SU-DHL-6 (cell line): ENCODE results near the gene PDE3B.

Source experiments
- EZH2phosphoT487 ChIP-seq: fragments of 200-600 bp; sonication (generic), shearing (Covaris generic); conservative IDR thresholded peaks from 2 replicates; pipeline ENCODE4 v1.6.1; 2018; ENCODE audit warnings: mild to moderate bottlenecking, antibody characterized with exemption, low read length, moderate library complexity, mixed read lengths
- TF ChIP-seq, protein P1 (sequence below): fragments of 200-600 bp; sonication (generic); IDR thresholded peaks from one replicate; pipeline ENCODE4 v1.5.1; 2017; ENCODE audit warnings: antibody characterized with exemption, mild to moderate bottlenecking, low read length, moderate library complexity; ENCODE audit not compliant: insufficient read depth, poor library complexity, severe bottlenecking

DNA sequence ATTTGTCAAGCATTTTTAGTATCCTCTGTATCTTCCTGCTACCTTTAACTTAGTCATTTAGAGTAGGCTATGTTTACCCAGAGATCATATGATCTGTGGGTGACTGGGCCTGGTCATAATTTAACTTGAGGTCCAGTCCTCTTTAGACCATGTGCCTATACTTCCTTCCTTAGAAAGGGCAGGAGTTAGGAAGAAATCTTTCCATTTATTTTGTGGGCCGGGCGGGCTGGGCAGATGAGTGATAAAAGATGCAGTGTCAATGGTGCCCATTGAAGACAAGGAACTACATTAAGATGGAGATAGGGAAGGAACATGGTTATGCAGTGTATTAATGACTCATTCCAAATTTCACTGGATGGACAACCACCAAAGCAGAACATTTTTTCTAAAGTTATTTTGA, 30.9 kb upstream of the PDE3B start:
- TF ChIP-seq, protein P1, sequence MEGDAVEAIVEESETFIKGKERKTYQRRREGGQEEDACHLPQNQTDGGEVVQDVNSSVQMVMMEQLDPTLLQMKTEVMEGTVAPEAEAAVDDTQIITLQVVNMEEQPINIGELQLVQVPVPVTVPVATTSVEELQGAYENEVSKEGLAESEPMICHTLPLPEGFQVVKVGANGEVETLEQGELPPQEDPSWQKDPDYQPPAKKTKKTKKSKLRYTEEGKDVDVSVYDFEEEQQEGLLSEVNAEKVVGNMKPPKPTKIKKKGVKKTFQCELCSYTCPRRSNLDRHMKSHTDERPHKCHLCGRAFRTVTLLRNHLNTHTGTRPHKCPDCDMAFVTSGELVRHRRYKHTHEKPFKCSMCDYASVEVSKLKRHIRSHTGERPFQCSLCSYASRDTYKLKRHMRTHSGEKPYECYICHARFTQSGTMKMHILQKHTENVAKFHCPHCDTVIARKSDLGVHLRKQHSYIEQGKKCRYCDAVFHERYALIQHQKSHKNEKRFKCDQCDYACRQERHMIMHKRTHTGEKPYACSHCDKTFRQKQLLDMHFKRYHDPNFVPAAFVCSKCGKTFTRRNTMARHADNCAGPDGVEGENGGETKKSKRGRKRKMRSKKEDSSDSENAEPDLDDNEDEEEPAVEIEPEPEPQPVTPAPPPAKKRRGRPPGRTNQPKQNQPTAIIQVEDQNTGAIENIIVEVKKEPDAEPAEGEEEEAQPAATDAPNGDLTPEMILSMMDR = no peak
- no peak for TF ChIP-seq EZH2phosphoT487
